CD14-positive monocyte (primary cell): Measurements from ENCODE around the gene OSBPL6. TPM values are rescaled to one million over a fixed set of nuclear protein-coding genes. Genes with fewer than 3 reads are reported as not detected.

ENCODE experiments used
- DNase-seq, 3 donors: peaks; one replicate each; pipeline ENCODE4 v3.0.0-alpha.2; 2011 to 2022
- H2AFZ ChIP-seq: 2 replicates; pipeline ENCODE4 v1.6.0; 2012; ENCODE audit warnings: mild to moderate bottlenecking, low read depth, low read length, inconsistent platforms; ENCODE audit not compliant: insufficient read depth, poor library complexity, severe bottlenecking
- H3K27ac ChIP-seq, 2 donors: 1 replicate in 1 of 2; 2 replicates in 1 of 2; pipeline ENCODE4 v1.5.1; 2012 to 2013; ENCODE audit warnings: low read length in 2 of 2, control low read depth in 1 of 2, inconsistent platforms in 1 of 2, low read depth in 1 of 2, mild to moderate bottlenecking in 1 of 2
- H3K27me3 ChIP-seq, 2 donors: one replicate each; pipeline versions ENCODE4 v1.6.0 to v1.6.1; 2011 to 2013; ENCODE audit warnings: low read length in 2 of 2; ENCODE audit not compliant: control insufficient read depth in 2 of 2, insufficient read depth in 2 of 2
- H3K36me3 ChIP-seq, 2 donors: replicated peaks in 1 of 2; 1 replicate in 1 of 2; 2 replicates in 1 of 2; pipeline versions ENCODE4 v1.5.1 to v1.6.1; 2012 to 2013; ENCODE audit warnings: low read length in 2 of 2, control low read depth in 1 of 2, inconsistent platforms in 1 of 2, mild to moderate bottlenecking in 1 of 2; ENCODE audit not compliant: insufficient read depth in 2 of 2, control insufficient read depth in 1 of 2
- H3K4me1 ChIP-seq, 2 donors: 1 replicate in 1 of 2; 2 replicates in 1 of 2; pipeline versions ENCODE4 v1.5.1 to v1.6.1; 2012 to 2013; ENCODE audit warnings: low read length in 2 of 2, control low read depth in 1 of 2, inconsistent platforms in 1 of 2, mild to moderate bottlenecking in 1 of 2, moderate library complexity in 1 of 2; ENCODE audit not compliant: insufficient read depth in 2 of 2, control insufficient read depth in 1 of 2
- H3K4me2 ChIP-seq: replicated peaks from 2 replicates; pipeline ENCODE3; 2012; ENCODE audit warnings: low read length, moderate library complexity, mild to moderate bottlenecking; ENCODE audit not compliant: poor library complexity, severe bottlenecking; ENCODE audit errors: extremely low read depth
- H3K4me3 ChIP-seq, 3 experiments: fragments of 200-600 bp in 1 of 3; sonication (generic) in 1 of 3; replicated peaks in 1 of 3; 1 replicate in 2 of 3; 2 replicates in 1 of 3; pipeline ENCODE4 v1.5.1; 2011 to 2013; ENCODE audit warnings: low read length in 3 of 3, mild to moderate bottlenecking in 3 of 3, control low read depth in 2 of 3, low read depth in 2 of 3, inconsistent platforms in 1 of 3, moderate library complexity in 1 of 3
- H3K79me2 ChIP-seq: 2 replicates; pipeline ENCODE4 v1.6.0; 2012; ENCODE audit warnings: mild to moderate bottlenecking, control low read depth, inconsistent platforms, low read length, moderate library complexity; ENCODE audit not compliant: insufficient read depth
- H3K9ac ChIP-seq: 2 replicates; pipeline ENCODE4 v1.6.0; 2017; ENCODE audit warnings: low read length, mild to moderate bottlenecking; ENCODE audit not compliant: insufficient read depth, poor library complexity, severe bottlenecking
- H3K9me3 ChIP-seq, 2 donors: replicated peaks in 1 of 2; 1 replicate in 1 of 2; 2 replicates in 1 of 2; pipeline versions ENCODE4 v1.5.1 to v1.6.1; 2012 to 2013; ENCODE audit warnings: low read length in 2 of 2, control low read depth in 1 of 2; ENCODE audit not compliant: control insufficient read depth in 1 of 2, insufficient read depth in 1 of 2
- H4K20me1 ChIP-seq: 2 replicates; pipeline ENCODE4 v1.6.0; 2012; ENCODE audit warnings: mild to moderate bottlenecking, low read length, control low read depth, moderate library complexity; ENCODE audit not compliant: insufficient read depth
- H3K27ac Mint-ChIP-seq, 7 donors: one replicate each; pipeline ENCODE4 v1.8.0; 2020; ENCODE audit warnings: mild to moderate bottlenecking in 7 of 7, mixed read lengths in 7 of 7, moderate library complexity in 6 of 7, inconsistent platforms in 2 of 7
- H3K27me3 Mint-ChIP-seq, 3 donors: one replicate each; pipeline ENCODE4 v1.8.0; 2021 to 2022; ENCODE audit warnings: low read depth in 3 of 3, mild to moderate bottlenecking in 3 of 3, mixed read lengths in 3 of 3, moderate library complexity in 3 of 3, inconsistent platforms in 1 of 3
- H3K36me3 Mint-ChIP-seq, 2 donors: one replicate each; pipeline ENCODE4 v1.8.0; 2020; ENCODE audit warnings: mixed read lengths in 2 of 2, inconsistent platforms in 1 of 2, mild to moderate bottlenecking in 1 of 2
- H3K4me1 Mint-ChIP-seq: one replicate; pipeline ENCODE4 v1.8.0; 2020; ENCODE audit warnings: mild to moderate bottlenecking, mixed read lengths
- H3K4me3 Mint-ChIP-seq, 2 donors: one replicate each; pipeline ENCODE4 v1.8.0; 2020; ENCODE audit warnings: mild to moderate bottlenecking in 2 of 2, mixed read lengths in 2 of 2, moderate library complexity in 1 of 2
- H3K9me3 Mint-ChIP-seq, 7 donors: one replicate each; pipeline ENCODE4 v1.8.0; 2020 to 2022; ENCODE audit warnings: mixed read lengths in 7 of 7, mild to moderate bottlenecking in 6 of 7, moderate library complexity in 6 of 7, inconsistent platforms in 2 of 7
- CTCF ChIP-seq: fragments of 200-600 bp; IDR thresholded peaks from one replicate; pipeline ENCODE4 v1.8.0; 2022; ENCODE audit warnings: antibody characterized with exemption, mild to moderate bottlenecking
- WGBS: methylation state at CpG from one replicate; pipeline ENCODE4 v1.1.5; 2013; ENCODE audit warnings: missing lambda C conversion rate; ENCODE audit not compliant: insufficient coverage; 5-methylcytosine and 5-hydroxymethylcytosine counted together
- intact Hi-C, 2 donors: fragments of 100-400 bp; cut with micrococcal nuclease; formaldehyde crosslinking; loops; one replicate each; pipeline versions ENCODE4 v1.15.0 to v1.15.1; 2023
- polyA plus RNA-seq, 3 donors: library from polyadenylated mRNA; depleted of rRNA in 1 of 3; unstranded in 2 of 3; stranded (reverse) in 1 of 3; fragments of 300-500 nt in 2 of 3; fragments of >200 nt in 1 of 3; fragmentation: Illumina TruSeq in 2 of 3; gene quantifications; 1 replicate in 2 of 3; 2 replicates in 1 of 3; pipeline ENCODE4 v1.2.3, GENCODE V29; 2012 to 2021

Gene OSBPL6
- polyA plus RNA-seq, 3 donors: not detected

GRCh38 chr2:178205853-178206521 lies 11.7 kb downstream of the OSBPL6 start:
- H3K9me3 Mint-ChIP-seq: peaks cover 0 to 2% (median 0%) of the 10 kb centered on the region in 7 donors
- intact Hi-C loops: no loop called here
- Histone ChIP-seq H3K36me3 (no peaks in the 10 kb centered on the region), H3K4me3 (no peak overlapping the region), H3K9me3 (no peaks in the 10 kb centered on the region), H3K4me2 (no peak overlapping the region), H3K4me1 (no peaks in the 10 kb centered on the region), H3K79me2 (no peaks in the 10 kb centered on the region), H3K27ac (no peak overlapping the region), H3K27me3 (no peaks in the 10 kb centered on the region), H3K9ac (no peak overlapping the region), H4K20me1 (no peaks in the 10 kb centered on the region), H2AFZ (no peak overlapping the region)
- H3K27me3 Mint-ChIP-seq: peaks cover 0 to 16% (median 9%) of the 10 kb centered on the region in 3 donors
- WGBS: 75% methylated on average over 2 of the region's 3 CpGs
- DNase-seq: no peak
- H3K4me3 Mint-ChIP-seq: no peak overlapping the region
- H3K27ac Mint-ChIP-seq: no peak overlapping the region
- no peak for TF ChIP-seq CTCF
- no peaks in the 10 kb centered on the region for H3K36me3 Mint-ChIP-seq
- no peaks in the 10 kb centered on the region for H3K4me1 Mint-ChIP-seq

- Histone ChIP-seq H3K4me1 (no peaks in the 10 kb centered on the region), H3K36me3 (no peaks in the 10 kb centered on the region), H3K4me2 (no peak overlapping the region), H3K27me3 (no peaks in the 10 kb centered on the region), H3K4me3 (no peak overlapping the region), H3K9ac (no peak overlapping the region), H4K20me1 (no peaks in the 10 kb centered on the region), H2AFZ (no peak overlapping the region), H3K27ac (no peak overlapping the region), H3K9me3 (no peaks in the 10 kb centered on the region), H3K79me2 (no peaks in the 10 kb centered on the region)
- peaks cover 0 to 2% (median 0%) of the 10 kb centered on the region in 7 donors for H3K9me3 Mint-ChIP-seq
- H3K27me3 Mint-ChIP-seq: peaks cover 0 to 16% (median 7%) of the 10 kb centered on the region in 3 donors
- intact Hi-C loops: no loop called here
- H3K4me1 Mint-ChIP-seq: no peaks in the 10 kb centered on the region
- no CpG with 5 or more reads among the region's 1 CpG for WGBS
- no peak for DNase-seq
- TF ChIP-seq CTCF: no peak
- H3K27ac Mint-ChIP-seq: no peak overlapping the region
- H3K4me3 Mint-ChIP-seq: no peak overlapping the region
- no peaks in the 10 kb centered on the region for H3K36me3 Mint-ChIP-seq
These were observed 14.0 kb downstream of the OSBPL6 start for GRCh38 chr2:178208336-178208735.
